NCI-H1092 (cell line): Measurements from ENCODE around the gene CFAP298.
"Not testable (repeated sequence)": the region's sequence is repeated elsewhere in the genome, so short reads cannot be mapped to it uniquely, and the experiment has no call there.

Experiments used
- DNase-seq: peaks from one replicate; lab custom pipeline; 2025; lab: John Stamatoyannopoulos, UW

Gene CFAP298

GRCh38 chr21:32612075-32612998 is at the start of gene CFAP298:
TSS of gene CFAP298 (minus strand) at chr21:32612377. CDS start at chr21:32612243, 134 bp downstream.
- DNase-seq = peak; percentile 84

- DNase-seq = not testable (repeated sequence)
These were observed 49.0 kb upstream of the CFAP298 start for GRCh38 chr21:32661026-32661782.

- DNase-seq = no peak
These were observed 46.3 kb upstream of the CFAP298 start for GRCh38 chr21:32658524-32658923.

GRCh38 chr21:32653326-32653901 is 41.2 kb upstream of the CFAP298 start:
- DNase-seq = no peak

GRCh38 chr21:32648165-32648564 is 36.0 kb upstream of the CFAP298 start:
- DNase-seq = no peak

- DNase-seq = no peak
These were observed 33.3 kb upstream of the CFAP298 start for GRCh38 chr21:32645261-32646182.

GRCh38 chr21:32641710-32642698 is 29.8 kb upstream of the CFAP298 start:
- no peak for DNase-seq

- DNase-seq = no peak
These were observed 14.5 kb upstream of the CFAP298 start for GRCh38 chr21:32626621-32627196.

- not testable (repeated sequence) for DNase-seq
These were observed 6.0 kb upstream of the CFAP298 start for GRCh38 chr21:32618218-32618617.

- DNase-seq = no peak
These were observed 1.4 kb upstream of the CFAP298 start for GRCh38 chr21:32613436-32614043.

- no peak for DNase-seq
These were observed 791 bp upstream of the CFAP298 start for GRCh38 chr21:32612999-32613337.

GRCh38 chr21:32611471-32611997 is 643 bp downstream of the CFAP298 start:
- DNase-seq = no peak

GRCh38 chr21:32610940-32611339 is 1.2 kb downstream of the CFAP298 start:
- DNase-seq = not testable (repeated sequence)

GRCh38 chr21:32608851-32609250 is 3.3 kb downstream of the CFAP298 start:
- DNase-seq = no peak

GRCh38 chr21:32605469-32605868 is 6.7 kb downstream of the CFAP298 start:
- DNase-seq = no peak

GRCh38 chr21:32604464-32604863 is 7.7 kb downstream of the CFAP298 start:
- no peak for DNase-seq

GRCh38 chr21:32603131-32603530 is 9.0 kb downstream of the CFAP298 start:
- DNase-seq = no peak

- no peak for DNase-seq
These were observed 10.1 kb downstream of the CFAP298 start for GRCh38 chr21:32602099-32602498.

- no peak for DNase-seq
These were observed 12.7 kb downstream of the CFAP298 start for GRCh38 chr21:32599526-32599925.
